Measurements from ENCODE around the gene ZNF473. TPM values are rescaled to one million over a fixed set of nuclear protein-coding genes. Genes with fewer than 3 reads are reported as not detected.

Gene ZNF473
- total and polyA plus RNA-seq, 2 of the 13 experiments (the other 11 are each of a cell fraction or from before 2014, with no cell fraction given), result 5.8 to 11.9 TPM

DNA sequence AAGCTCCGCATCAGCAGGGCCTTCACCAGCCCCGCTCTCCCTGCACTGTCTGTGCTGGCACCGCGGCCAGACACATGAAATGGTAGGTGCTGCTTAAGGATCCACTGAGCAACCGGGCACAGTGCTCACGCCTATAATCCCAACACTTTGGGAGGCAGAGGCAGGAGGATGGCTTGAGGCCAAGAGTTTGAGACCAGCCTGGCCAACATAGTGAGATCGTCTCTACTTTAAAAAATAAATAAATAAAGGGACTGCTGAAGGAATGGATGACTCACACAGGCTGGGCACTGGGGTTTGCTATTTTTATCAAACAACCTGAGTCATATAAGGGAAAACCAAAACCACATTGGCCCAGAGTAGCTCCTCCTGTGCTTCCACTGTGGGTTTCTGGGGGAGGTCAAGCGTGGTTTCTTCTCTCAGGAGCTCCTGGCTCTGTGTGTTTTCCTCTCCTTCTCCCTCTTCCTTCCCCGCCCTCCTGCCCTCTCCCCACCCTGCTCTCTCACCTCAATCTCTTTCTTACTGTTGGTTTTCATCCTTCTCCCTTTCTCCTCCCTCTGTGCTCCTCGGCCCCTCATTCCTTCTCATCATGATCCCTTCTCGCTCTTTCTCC is 21.9 kb upstream of the ZNF473 start (continued):
- TF ChIP-seq, protein P1, sequence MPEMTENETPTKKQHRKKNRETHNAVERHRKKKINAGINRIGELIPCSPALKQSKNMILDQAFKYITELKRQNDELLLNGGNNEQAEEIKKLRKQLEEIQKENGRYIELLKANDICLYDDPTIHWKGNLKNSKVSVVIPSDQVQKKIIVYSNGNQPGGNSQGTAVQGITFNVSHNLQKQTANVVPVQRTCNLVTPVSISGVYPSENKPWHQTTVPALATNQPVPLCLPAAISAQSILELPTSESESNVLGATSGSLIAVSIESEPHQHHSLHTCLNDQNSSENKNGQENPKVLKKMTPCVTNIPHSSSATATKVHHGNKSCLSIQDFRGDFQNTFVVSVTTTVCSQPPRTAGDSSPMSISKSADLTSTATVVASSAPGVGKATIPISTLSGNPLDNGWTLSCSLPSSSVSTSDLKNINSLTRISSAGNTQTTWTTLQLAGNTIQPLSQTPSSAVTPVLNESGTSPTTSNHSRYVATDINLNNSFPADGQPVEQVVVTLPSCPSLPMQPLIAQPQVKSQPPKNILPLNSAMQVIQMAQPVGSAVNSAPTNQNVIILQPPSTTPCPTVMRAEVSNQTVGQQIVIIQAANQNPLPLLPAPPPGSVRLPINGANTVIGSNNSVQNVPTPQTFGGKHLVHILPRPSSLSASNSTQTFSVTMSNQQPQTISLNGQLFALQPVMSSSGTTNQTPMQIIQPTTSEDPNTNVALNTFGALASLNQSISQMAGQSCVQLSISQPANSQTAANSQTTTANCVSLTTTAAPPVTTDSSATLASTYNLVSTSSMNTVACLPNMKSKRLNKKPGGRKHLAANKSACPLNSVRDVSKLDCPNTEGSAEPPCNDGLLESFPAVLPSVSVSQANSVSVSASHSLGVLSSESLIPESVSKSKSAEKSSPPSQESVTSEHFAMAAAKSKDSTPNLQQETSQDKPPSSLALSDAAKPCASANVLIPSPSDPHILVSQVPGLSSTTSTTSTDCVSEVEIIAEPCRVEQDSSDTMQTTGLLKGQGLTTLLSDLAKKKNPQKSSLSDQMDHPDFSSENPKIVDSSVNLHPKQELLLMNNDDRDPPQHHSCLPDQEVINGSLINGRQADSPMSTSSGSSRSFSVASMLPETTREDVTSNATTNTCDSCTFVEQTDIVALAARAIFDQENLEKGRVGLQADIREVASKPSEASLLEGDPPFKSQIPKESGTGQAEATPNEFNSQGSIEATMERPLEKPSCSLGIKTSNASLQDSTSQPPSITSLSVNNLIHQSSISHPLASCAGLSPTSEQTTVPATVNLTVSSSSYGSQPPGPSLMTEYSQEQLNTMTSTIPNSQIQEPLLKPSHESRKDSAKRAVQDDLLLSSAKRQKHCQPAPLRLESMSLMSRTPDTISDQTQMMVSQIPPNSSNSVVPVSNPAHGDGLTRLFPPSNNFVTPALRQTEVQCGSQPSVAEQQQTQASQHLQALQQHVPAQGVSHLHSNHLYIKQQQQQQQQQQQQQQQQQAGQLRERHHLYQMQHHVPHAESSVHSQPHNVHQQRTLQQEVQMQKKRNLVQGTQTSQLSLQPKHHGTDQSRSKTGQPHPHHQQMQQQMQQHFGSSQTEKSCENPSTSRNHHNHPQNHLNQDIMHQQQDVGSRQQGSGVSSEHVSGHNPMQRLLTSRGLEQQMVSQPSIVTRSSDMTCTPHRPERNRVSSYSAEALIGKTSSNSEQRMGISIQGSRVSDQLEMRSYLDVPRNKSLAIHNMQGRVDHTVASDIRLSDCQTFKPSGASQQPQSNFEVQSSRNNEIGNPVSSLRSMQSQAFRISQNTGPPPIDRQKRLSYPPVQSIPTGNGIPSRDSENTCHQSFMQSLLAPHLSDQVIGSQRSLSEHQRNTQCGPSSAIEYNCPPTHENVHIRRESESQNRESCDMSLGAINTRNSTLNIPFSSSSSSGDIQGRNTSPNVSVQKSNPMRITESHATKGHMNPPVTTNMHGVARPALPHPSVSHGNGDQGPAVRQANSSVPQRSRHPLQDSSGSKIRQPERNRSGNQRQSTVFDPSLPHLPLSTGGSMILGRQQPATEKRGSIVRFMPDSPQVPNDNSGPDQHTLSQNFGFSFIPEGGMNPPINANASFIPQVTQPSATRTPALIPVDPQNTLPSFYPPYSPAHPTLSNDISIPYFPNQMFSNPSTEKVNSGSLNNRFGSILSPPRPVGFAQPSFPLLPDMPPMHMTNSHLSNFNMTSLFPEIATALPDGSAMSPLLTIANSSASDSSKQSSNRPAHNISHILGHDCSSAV (CRISPR knock-in tag; IDR thresholded peaks at IDR 0.05; ENCODE audit: borderline replicate concordance), result no peak
- TF ChIP-seq, protein P2, sequence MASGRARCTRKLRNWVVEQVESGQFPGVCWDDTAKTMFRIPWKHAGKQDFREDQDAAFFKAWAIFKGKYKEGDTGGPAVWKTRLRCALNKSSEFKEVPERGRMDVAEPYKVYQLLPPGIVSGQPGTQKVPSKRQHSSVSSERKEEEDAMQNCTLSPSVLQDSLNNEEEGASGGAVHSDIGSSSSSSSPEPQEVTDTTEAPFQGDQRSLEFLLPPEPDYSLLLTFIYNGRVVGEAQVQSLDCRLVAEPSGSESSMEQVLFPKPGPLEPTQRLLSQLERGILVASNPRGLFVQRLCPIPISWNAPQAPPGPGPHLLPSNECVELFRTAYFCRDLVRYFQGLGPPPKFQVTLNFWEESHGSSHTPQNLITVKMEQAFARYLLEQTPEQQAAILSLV (CRISPR knock-in tag; IDR thresholded peaks at IDR 0.05; ENCODE audit: borderline replicate concordance), result no peak
